HG03439 (cell line): ENCODE results near the gene RHOG.
"Not testable (repeated sequence)": the region's sequence is repeated elsewhere in the genome, so short reads cannot be mapped to it uniquely, and the experiment has no call there.

Experiments used
- ATAC-seq: cut with Tn5 transposase; IDR thresholded peaks from one replicate; pipeline ENCODE4 v1.9.1; 2021; ENCODE audit warnings: mild to moderate bottlenecking, moderate library complexity; ENCODE audit not compliant: unreplicated experiment

The RHOG gene

DNA sequence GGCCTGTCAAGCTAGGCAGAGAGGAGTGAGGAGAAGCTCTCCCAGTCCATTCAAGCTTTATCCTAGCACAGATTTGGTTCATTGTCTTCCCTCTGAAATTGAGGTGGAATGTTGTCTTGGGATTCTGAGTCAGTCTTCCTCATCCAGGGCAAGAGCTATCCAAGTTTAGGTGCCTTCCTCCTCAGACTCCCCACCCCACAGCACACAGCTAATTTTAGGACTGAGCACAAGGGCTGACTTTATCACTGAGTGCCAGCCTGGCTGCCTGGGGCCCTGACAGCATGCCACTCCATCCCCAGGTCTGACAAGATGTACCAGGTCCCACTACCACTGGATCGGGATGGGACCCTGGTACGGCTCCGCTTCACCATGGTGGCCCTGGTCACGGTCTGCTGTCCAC is 29.8 kb downstream of the RHOG start:
- ATAC-seq, result no peak

DNA sequence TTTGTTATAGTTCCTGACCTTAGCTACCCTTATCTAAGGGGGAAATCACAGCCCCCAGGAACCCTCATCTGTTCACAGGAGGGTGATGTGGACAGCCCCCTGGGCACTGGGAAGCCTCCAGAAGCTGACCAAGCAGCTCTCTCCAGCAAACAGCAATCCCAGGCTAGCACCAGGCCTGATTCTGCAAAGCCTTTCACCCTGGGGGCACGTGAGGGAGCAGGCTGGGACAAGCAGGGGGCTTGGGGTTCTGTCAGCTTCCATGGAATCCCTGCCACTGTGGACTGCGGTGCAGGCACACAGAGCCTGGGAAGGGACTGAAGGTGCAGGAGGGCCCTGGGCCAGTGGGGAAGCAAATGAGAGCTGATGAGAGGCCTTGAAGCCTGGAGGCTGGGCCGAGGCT is 30.3 kb downstream of the RHOG start:
- ATAC-seq, result no peak

DNA sequence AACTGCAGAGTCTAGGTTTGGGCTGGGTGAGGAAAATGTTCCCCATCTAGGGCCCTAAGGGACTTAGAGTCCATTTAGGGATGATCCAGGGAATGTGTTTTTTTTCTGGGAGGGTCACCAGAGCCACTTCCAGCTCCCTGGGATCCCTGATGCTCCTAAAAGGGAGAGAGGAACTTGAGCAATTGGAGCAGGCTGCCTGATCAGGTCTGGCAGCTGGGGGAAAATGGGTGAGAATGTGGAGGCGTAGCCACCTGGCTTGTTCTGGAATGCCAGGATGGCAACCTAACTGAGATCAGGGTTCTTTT is 31.2 kb downstream of the RHOG start:
- no peak for ATAC-seq

DNA sequence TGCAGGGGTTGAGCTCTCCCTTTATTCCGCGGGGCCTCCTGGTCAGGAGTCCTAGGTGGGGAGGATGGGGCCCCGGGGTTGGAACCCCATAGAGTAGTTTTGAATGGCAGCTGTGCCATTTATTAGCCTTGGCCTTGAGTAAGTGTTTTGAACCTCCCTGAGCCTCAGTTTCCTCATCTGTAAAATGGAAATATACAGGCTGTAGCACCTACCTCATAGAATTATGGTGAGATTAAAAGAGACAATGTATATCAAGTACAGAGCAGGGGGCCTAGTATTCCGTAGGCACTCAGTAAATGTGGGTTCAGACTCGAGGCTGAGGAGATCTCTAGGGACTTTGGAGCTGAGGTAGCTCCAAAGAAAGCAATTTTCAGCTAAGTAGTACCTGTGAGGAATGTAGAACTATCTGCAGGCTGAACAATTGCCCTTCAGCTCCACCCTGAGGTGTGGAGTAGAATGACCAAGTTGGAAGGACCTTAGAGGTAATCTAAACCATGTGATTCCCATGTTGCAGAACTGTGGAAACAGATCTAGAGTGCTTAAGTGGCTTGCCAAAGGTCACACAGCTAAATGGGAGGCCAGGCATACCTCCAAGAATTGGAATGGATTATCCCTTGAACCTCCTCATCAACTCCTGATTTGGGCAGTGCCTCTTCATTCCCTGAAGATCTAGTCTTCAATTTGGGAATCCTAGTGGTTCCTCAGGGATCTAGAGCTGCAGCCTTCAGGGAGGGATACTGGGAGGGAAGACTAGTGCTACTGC is 31.7 kb downstream of the RHOG start:
- ATAC-seq, result peak; percentile 63

DNA sequence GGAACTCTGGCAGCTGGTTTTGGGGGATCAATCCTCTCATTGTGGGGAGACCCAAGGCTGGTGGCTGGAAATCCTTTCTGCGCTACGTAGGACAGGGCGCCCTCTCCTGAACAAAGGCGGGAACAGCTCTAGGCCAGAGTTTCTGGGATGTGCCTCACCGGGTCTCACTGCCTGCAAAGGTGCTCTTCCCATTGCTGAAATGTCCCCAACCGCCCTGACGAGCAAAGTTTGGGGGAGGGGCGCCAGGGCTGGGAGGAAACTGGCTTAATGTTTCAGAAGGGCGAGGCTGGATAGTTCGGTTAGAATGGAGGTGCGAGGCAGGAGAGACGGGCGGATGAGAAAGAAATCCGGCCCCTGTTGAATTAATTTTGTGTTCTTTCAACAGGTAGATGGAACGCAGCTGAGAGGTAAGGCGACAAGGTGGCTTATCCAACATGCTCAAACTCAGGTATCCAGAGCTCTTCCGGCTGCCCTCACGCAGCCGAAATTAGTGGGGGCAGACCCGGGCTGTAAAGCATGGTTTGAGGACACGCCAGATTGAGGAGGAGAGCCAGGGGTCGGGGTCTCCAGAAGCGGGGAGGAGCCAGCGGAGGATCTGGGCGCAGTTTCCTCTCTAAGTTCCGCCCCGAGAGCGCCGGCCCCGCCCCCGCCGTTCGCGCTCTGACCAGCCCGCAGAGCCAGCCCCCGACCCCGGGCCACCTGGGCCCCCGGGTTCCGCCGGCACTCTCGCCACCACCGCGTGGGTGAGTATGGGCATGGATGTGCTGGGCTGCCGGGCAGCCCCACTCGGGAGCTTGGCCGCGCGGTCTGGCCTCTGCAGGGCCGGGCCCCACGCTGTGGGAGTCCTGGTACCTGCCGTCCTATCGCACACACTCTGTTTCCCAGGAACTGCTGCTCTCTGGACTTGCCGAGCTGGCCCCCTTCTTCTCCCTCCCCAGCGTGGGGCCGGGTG is 32.6 kb downstream of the RHOG start, which contains the start of gene PGAP2:
Gene PGAP2 (plus strand): TSS at position 652 of the 952 bp plus-strand sequence. CDS start 2,700 bp downstream, outside the sequence.
- peak; percentile 51 for ATAC-seq

DNA sequence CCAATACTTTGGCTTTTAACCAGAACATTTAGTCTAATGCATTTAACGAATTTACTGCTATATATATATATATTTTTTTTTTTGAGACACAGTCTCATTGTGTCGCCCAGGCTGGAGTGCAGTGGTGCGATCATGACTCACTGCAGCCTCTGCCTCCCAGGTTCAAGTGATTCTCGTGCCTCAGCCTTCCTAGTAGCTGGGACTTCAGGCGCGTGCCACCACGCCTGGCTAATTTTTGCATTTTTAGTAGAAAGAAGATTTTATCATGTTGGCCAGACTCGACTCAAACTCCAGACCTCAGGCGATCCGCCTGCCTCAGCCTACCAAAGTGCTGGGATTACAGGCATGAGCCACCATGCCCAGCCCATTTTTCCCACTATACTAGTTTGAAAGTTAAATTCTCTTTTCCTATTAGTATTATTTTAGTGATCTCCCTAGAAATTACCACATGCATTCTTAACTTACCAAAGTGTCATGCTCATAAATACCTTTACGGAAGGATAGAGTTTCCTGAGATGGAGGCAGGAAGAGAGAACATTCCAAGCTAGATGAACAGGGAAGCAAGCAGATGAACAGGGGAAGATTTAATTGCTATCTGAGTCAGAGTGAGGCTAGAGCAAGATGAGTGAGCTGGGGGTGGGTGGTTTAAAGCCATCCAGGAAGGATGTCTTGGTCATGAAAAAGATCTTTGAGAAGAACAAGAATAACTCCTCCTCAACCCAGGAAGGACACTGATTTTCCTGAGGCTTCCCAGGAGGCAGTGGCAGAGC is 36.8 kb downstream of the RHOG start:
- no peak for ATAC-seq

DNA sequence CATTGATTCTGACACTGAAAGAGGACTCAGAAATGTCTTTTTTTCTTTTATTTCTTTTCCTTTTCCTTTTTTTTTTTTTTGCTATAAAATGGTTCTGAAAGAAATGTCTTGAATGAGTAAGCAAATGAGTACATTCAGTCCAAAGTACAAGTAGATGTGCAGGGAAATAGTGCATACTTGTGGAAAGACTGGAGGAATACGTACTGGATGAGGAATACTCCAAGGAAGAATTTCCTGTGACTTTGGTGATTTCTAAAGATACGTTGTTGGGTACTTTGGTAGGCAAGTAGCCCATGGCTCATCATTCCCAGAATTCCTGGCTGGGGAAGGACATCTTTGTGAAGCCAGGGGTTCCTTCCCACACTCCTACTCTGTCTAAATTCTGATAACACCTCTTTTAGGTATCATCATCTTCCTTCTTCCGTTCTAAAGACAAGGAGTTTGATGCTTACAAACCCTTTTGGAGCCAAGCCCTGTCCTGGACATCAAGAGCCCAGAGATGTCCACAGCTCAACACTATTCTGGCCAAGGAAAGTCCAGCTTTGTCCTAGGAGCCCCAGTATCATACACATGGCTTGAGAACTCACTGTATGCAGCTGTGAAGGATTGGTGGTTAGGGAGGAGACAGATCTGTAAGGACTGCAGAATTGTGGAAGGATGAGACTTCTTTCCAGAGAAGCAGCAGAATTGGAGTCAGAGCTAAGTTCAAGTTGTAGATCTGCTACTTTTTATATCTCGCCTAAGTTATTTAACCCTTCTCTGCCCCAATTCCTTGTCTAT is 38.6 kb downstream of the RHOG start:
- ATAC-seq, result no peak

DNA sequence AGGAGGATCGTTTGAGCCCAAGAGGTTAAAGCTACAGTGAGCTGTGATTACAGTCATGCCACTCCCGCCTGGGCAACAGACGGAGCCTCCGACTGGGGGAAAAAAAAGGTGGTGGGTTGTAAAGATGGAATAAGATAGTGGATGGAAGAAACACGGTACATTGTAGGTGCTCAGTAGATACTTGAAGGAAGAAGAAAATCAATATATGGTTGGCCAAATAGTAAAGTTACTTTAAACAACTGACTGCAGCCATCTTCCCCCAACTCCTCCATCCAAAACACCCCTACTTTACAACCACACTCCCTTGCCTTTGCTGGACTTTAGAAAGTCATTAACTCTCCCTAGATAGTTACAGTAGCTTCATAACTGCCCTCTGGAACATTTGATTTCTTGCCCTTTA is 40.9 kb downstream of the RHOG start:
- ATAC-seq, result no peak

DNA sequence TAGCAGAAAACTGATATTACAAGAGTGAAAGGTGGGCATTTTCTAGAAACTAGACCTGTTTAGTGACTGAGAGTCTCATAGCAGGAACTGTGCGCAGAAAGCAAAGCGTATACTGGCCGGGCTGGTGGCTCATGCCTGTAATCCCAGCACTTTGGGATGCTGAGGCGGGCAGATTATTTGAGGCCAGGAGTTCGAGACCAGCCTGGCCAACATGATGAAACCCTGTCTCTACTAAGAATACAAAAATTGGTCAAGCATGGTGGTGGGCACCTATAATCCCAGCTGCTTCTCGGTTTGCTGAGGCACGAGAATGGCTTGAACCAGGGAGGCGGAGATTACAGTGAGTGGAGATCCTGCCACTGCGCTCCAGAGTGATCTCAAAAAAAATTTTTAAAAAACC is 41.6 kb downstream of the RHOG start:
- ATAC-seq, result no peak

DNA sequence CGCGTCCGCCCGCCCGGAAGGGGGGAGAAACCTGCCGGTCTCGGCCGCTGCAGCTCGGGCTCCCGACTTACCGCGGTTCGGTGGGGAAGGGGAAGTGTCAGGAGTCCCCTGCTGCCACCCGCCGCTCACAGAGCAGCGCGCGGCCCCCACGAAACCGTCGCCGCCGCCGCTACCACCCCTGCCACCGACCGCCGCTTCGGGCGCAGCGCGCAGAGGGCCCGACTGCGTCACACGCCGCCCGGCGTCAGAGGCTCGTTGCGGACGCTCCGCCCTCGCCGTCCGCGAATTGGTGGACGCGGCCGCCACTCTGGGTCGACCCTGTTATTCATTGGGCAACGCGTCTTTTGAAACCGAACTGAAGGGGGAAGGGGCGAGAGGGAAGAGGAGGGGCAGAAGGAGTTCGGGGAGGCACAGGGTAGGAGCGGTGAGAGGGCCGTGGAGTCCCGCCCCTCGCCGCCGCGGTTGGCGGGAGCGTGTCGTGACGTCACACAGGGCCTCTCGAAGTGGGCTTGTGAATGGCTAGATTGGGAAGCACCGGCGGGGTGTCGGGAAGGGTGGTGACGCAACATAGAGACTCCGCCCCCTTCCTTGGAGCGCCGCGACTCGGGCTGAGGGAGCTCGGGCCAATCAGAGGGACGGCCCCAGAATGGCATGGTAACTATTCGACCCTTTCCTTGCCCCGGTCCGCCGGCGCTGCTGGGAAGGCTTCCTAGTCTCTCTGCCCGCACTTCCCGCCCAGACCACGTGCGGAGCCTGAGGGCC is 43.2 kb downstream of the RHOG start, which contains the start of gene NUP98:
Gene NUP98 (minus strand): TSS at position 226 of the 762 bp plus-strand sequence. CDS start 15,437 bp downstream, outside the sequence.
- peak; percentile 95 for ATAC-seq

DNA sequence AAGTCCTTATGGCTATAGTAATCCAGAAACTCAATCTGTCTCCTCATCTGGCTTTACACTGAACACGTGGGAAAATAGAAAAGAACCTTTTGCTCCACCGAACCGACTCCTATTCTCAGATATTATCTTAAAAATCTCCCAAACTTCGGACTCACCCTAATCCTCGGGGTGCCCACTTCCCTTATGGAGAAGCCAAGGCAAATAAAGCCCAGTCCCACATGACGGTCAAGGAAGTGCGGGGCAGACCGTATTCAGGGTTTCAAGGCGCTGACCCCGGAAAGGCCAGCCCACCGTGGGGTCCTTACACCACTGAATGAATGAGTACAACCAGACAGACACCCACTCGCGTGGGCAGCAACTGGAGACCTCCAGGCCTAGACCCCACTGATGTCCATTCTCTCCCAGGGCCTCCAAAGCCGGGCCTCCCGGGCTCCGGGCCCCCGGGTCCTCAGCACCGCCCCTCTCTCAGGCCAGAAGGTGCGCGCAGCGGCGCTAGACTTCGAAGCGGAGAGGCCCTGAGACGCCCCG is 43.9 kb downstream of the RHOG start:
- peak; percentile 34 for ATAC-seq

DNA sequence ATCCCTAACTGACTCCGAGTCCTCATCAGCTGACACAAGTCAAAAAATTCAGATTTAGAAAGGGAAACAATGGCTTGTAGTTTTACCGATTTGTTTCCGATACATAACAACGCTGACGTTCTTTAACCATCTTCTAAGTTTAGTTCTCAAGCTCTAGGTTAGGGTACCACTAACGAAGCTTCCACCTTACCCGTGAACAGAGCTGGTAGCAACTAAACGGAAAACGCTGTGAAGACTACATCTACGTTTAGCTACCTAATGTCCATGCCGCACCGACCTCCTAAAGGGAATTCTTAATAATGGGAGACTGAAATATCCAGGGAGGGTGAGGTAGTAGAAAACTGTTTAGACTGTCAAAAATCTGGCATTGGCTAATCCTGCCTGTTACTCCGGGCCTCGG is 44.4 kb downstream of the RHOG start:
- ATAC-seq, result no peak

DNA sequence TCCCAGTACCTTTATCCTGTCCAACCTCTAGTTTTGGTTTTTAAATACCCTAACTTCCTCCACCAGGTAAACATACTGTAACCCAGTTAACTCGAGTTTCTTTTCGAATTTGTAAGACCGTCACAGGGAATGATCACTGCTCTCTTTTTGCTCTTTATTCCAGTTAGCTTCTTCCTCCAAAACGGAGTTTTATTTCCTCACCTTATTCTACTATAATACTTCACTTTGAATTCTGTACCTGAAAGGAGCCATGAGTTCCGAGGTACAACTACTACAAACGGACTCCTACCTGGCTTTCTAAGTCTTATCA is 44.8 kb downstream of the RHOG start:
- ATAC-seq, result no peak

DNA sequence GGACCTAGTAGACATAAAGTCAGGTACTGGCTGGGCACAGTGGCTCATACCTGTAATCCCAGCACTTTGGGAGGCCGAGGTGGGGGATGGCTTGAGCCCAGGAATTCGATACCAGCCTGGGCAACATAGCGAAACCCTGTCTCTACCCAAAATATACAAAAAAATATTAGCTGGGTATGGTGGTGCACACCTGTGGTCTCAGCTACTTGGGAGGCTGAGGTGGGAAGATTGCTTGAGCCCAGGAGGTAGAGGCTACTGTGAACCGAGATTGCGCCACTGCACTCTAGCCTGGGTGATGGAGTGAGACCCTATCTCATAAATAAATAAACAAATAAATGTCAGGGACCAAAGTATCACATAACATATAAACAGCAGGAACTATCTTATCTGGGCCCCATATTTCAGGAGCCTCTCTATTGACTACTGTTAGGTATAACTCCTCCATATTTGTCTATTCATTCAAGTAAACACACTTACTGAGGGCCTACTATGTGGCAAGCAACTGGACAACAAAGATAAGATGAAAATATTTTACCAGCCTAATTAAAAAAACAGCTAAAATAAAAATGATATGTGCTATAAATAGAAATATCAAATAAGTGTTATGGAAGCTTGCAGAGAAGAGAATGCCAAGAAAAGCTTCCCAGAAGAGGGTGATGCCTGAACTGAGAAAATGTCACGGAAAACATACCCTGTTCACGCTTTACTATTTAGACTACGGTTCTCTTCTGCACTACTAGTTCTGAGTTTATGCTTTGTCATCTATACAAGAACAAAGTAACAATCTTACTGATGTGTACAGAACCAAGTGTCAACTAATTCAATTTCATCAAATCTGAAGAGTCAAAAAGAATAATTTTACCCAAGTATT is 45.4 kb downstream of the RHOG start:
- no peak for ATAC-seq

DNA sequence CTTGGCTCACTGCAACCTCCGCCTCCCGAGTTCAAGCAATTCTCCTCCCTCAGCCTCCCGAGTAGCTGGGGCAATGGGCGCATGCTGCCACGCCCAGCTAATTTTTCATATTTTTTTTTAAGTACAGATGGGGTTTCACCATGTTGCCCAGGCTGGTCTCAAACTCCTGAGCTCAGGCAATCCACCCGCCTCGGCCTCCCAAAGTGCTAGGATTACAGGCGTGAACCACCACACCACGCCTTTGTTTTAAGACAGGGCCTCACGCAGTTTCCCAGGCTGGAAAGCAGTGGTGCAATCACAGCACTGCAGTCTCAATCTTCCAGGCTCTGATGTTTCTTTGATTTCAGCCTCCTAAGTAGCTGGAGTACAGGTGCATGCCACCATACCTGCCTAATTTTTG is 46.4 kb downstream of the RHOG start:
- ATAC-seq, result not testable (repeated sequence)

DNA sequence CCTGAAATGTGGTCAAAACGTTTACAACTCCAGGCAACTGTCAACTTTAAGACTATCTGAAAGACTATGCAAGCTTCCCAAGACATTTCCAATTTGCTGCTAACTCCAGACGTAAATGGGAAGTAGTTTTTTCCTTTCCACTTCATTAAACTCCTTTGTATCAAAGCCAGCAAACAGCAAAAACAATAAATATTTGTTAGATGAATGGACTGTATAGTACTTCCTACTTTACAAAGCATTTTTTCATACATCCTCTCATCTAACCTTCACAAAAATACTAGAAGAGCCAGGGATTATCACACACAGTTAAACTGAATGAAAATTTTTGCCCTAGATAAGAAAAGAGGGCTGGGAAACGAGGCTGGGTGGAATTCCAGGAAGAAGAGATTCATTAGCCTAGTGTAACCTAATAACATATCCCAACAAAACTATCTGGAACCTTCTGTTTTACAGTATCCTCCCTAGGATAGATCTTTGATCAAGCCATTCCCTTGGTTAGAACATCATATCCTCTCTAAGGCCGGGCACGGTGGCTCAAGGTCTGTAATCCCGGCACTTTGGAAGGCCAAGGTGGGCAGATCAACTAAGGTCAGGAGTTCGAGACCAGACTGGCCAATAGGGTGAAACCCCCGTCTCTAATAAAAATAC is 53.9 kb downstream of the RHOG start:
- ATAC-seq, result no peak

DNA sequence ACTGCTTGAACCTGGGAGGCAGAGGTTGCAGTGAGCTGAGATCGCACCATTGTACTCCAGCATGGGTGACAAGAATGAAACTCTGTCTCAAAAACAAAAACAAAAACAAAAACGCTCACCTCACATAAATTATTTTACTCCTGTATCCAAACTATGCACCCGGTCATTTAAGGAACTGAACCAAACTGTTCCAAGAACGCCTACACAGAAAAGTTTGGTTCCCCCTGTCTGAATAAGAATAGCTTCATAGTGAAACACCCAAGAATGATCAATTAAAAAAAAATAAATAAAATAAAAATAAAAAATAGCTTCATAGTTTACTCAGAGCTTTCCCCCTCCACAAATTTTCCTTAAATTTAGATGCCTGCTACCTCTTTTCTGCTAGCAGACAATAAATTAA is 57.1 kb downstream of the RHOG start:
- ATAC-seq, result no peak

DNA sequence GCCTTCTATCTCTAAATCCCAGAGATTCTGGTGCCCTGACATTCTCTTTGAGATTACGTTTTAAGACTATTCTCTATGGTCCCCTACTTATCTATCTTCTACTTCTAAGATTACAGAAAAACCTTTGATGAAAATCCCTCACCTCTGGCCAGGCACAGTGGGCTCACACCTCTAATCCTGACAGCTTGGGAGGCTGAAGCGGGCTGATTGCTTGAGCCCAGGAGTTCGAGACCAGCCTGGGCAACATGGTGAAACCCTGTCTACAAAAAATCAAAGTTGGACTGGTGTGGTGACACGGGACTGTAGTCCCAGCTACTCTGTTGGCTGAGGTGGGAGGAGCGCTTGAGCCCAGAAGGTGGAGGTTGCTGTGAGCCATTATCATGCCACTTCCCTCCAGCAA is 57.8 kb downstream of the RHOG start:
- no peak for ATAC-seq
